HEK293 (cell line): ENCODE results near the gene RSPH3.

Experiments used
- CTCF ChIA-PET: fragments of 350-600 bp; formaldehyde crosslinking; extraction: SDS; loops from one replicate; lab custom pipeline; 2021; ENCODE audit warnings: antibody characterized with exemption; lab: Yijun Ruan, JAX
- POLR2A ChIA-PET: fragments of 300-600 bp; formaldehyde crosslinking; extraction: SDS; loops from one replicate; lab custom pipeline; 2020; ENCODE audit warnings: antibody characterized with exemption, inconsistent platforms; lab: Yijun Ruan, JAX
- H3K27ac ChIP-seq: fragments of 200-500 bp; sonication (Bioruptor generic); 2 replicates; pipeline ENCODE4 v1.5.1; 2014; ENCODE audit warnings: low read depth, low read length, control low read depth, inconsistent platforms; ENCODE audit errors: extremely low read depth
- H3K36me3 ChIP-seq, 2 experiments: fragments of 200-500 bp in 1 of 2; sonication (Bioruptor generic) in 1 of 2; 1 replicate in 1 of 2; 2 replicates in 1 of 2; pipeline ENCODE4 v1.5.1; 2014 to 2017; ENCODE audit warnings: inconsistent platforms in 2 of 2, low read length in 2 of 2; ENCODE audit not compliant: control insufficient read depth in 2 of 2, insufficient read depth in 1 of 2
- H3K4me1 ChIP-seq: fragments of 200-500 bp; sonication (Bioruptor generic); 2 replicates; pipeline ENCODE4 v1.5.1; 2014; ENCODE audit warnings: mild to moderate bottlenecking, low read length, inconsistent platforms; ENCODE audit not compliant: control insufficient read depth, insufficient read depth
- H3K4me3 ChIP-seq: 2 replicates; pipeline ENCODE4 v1.5.1; 2011; ENCODE audit warnings: low read depth, mild to moderate bottlenecking, control low read depth, low read length, moderate library complexity
- H3K9me3 ChIP-seq: fragments of 200-500 bp; sonication (Bioruptor generic); 2 replicates; pipeline ENCODE4 v1.5.1; 2014; ENCODE audit warnings: low read depth, low read length, inconsistent platforms; ENCODE audit not compliant: control insufficient read depth, insufficient read depth
- AEBP2 ChIP-seq: fragments of 450-650 bp; formaldehyde crosslinking; IDR thresholded peaks from 2 replicates; pipeline ENCODE4 v1.5.1; 2016; ENCODE audit warnings: missing biosample characterization, missing genetic modification characterization, borderline replicate concordance
- BCL6B ChIP-seq: fragments of 450-650 bp; formaldehyde crosslinking; IDR thresholded peaks from 2 replicates; pipeline ENCODE4 v1.5.1; 2017; ENCODE audit warnings: missing biosample characterization, missing genetic modification characterization
- HOXC10 ChIP-seq: sonication (generic); formaldehyde crosslinking; IDR thresholded peaks from 2 replicates; pipeline ENCODE4 v1.8.1; 2023; ENCODE audit warnings: mild to moderate bottlenecking, missing genetic modification reagents
- PRDM6 ChIP-seq: fragments of 450-650 bp; formaldehyde crosslinking; IDR thresholded peaks from 2 replicates; pipeline ENCODE4 v1.5.1; 2017; ENCODE audit warnings: missing biosample characterization, missing genetic modification characterization
- REPIN1 ChIP-seq: fragments of 450-650 bp; formaldehyde crosslinking; IDR thresholded peaks from 2 replicates; pipeline ENCODE4 v1.5.1; 2017; ENCODE audit warnings: missing biosample characterization, missing genetic modification characterization, low read depth
- SETDB1 ChIP-seq: IDR thresholded peaks from one replicate; pipeline ENCODE4 v1.6.1; 2017; ENCODE audit warnings: mild to moderate bottlenecking, low read length, moderate library complexity, mixed read lengths; ENCODE audit not compliant: insufficient read length
- SP3 ChIP-seq: fragments of 450-650 bp; formaldehyde crosslinking; IDR thresholded peaks from 2 replicates; pipeline ENCODE4 v1.5.1; 2016; ENCODE audit warnings: missing biosample characterization, missing genetic modification characterization
- ZBTB10 ChIP-seq: fragments of 450-650 bp; formaldehyde crosslinking; IDR thresholded peaks from 2 replicates; pipeline ENCODE4 v1.5.1; 2016; ENCODE audit warnings: missing biosample characterization, missing genetic modification characterization
- ZNF10 ChIP-seq: fragments of 450-650 bp; formaldehyde crosslinking; IDR thresholded peaks from 2 replicates; pipeline ENCODE4 v1.5.1; 2017; ENCODE audit warnings: missing biosample characterization, missing genetic modification characterization
- ZNF121 ChIP-seq: fragments of 450-650 bp; formaldehyde crosslinking; IDR thresholded peaks from 2 replicates; pipeline ENCODE4 v1.5.1; 2016; ENCODE audit warnings: missing biosample characterization, missing genetic modification characterization
- ZNF146 ChIP-seq: fragments of 450-650 bp; formaldehyde crosslinking; IDR thresholded peaks from 2 replicates; pipeline ENCODE4 v1.5.1; 2016; ENCODE audit warnings: missing biosample characterization, missing genetic modification characterization
- ZNF148 ChIP-seq: fragments of 450-650 bp; formaldehyde crosslinking; IDR thresholded peaks from 2 replicates; pipeline ENCODE4 v1.5.0; 2017; ENCODE audit warnings: missing biosample characterization, missing genetic modification characterization, borderline replicate concordance
- ZNF174 ChIP-seq: fragments of 450-650 bp; formaldehyde crosslinking; IDR thresholded peaks from 2 replicates; pipeline ENCODE4 v1.5.0; 2017; ENCODE audit warnings: missing biosample characterization, mild to moderate bottlenecking, missing genetic modification characterization
- ZNF239 ChIP-seq: fragments of 450-650 bp; formaldehyde crosslinking; IDR thresholded peaks from 2 replicates; pipeline ENCODE4 v1.5.1; 2016; ENCODE audit warnings: missing biosample characterization, missing genetic modification characterization
- ZNF341 ChIP-seq: fragments of 450-650 bp; formaldehyde crosslinking; IDR thresholded peaks from 2 replicates; pipeline ENCODE4; 2016; ENCODE audit warnings: low read depth, missing biosample characterization, missing genetic modification characterization
- ZNF366 ChIP-seq: fragments of 450-650 bp; formaldehyde crosslinking; conservative IDR thresholded peaks from 2 replicates; pipeline ENCODE4 v1.5.1; 2016; ENCODE audit warnings: missing biosample characterization, missing genetic modification characterization
- ZNF433 ChIP-seq: fragments of 450-650 bp; formaldehyde crosslinking; IDR thresholded peaks from 2 replicates; pipeline ENCODE4 v1.5.1; 2016; ENCODE audit warnings: missing biosample characterization, missing genetic modification characterization, low read depth
- ZNF514 ChIP-seq: fragments of 450-650 bp; formaldehyde crosslinking; IDR thresholded peaks from 2 replicates; pipeline ENCODE4 v1.5.1; 2016; ENCODE audit warnings: missing biosample characterization, missing genetic modification characterization
- ZNF560 ChIP-seq: fragments of 450-650 bp; formaldehyde crosslinking; IDR thresholded peaks from 2 replicates; pipeline ENCODE4 v1.5.1; 2017; ENCODE audit warnings: missing biosample characterization, missing genetic modification characterization, borderline replicate concordance
- ZSCAN5A ChIP-seq: fragments of 450-650 bp; formaldehyde crosslinking; IDR thresholded peaks from 2 replicates; pipeline ENCODE4 v1.5.1; 2016; ENCODE audit warnings: missing biosample characterization, missing genetic modification characterization

Gene RSPH3

GRCh38 chr6:158942349-158942748 is 57.7 kb downstream of the RSPH3 start:
- POLR2A ChIA-PET: no interaction called here
- H3K27ac ChIP-seq: no peak overlapping the region
- no peaks in the 10 kb centered on the region for H3K36me3 ChIP-seq
- TF ChIP-seq SP3 (tag by site-specific recombination) (no peak), BCL6B (no peak), ZNF146 (tag by site-specific recombination) (peak; percentile 59; the same call in 1 of the 2 replicates)
- H3K9me3 ChIP-seq: no peaks in the 10 kb centered on the region
- CTCF ChIA-PET: interaction anchor here (0.6 kb wide), 2 partner anchors 196 to 251 kb away, joined by 3 read pairs; no protein-coding TSS in a partner anchor
- no peaks in the 10 kb centered on the region for H3K4me1 ChIP-seq
- no peak overlapping the region for H3K4me3 ChIP-seq

GRCh38 chr6:158941246-158941645 is 58.8 kb downstream of the RSPH3 start:
- Histone ChIP-seq H3K9me3 (no peaks in the 10 kb centered on the region), H3K36me3 (no peaks in the 10 kb centered on the region), H3K27ac (no peak overlapping the region), H3K4me3 (no peak overlapping the region), H3K4me1 (no peaks in the 10 kb centered on the region)
- POLR2A ChIA-PET: no interaction called here
- TF ChIP-seq PRDM6 (tag by site-specific recombination) (no peak), ZNF366 (no peak), AEBP2 (no peak), ZBTB10 (no peak), ZNF174 (tag by site-specific recombination) (no peak), REPIN1 (no peak), ZNF433 (tag by site-specific recombination) (no peak), SETDB1 (no peak), ZNF10 (tag by site-specific recombination) (no peak), ZNF514 (tag by site-specific recombination) (no peak), ZNF148 (no peak), ZNF239 (tag by site-specific recombination) (no peak), ZNF560 (tag by site-specific recombination) (no peak), ZSCAN5A (tag by site-specific recombination) (no peak), HOXC10 (CRISPR knock-in tag) (no peak), ZNF341 (tag by site-specific recombination) (no peak), ZNF121 (tag by site-specific recombination) (no peak)
- CTCF ChIA-PET: no interaction called here
